Measurements from ENCODE around the gene SLC2A1. TPM values are rescaled to one million over a fixed set of nuclear protein-coding genes. Genes with fewer than 3 reads are reported as not detected.

The SLC2A1 gene
- total RNA-seq, 2 donors from 2014 or later = 25.0 to 51.5 TPM

DNA sequence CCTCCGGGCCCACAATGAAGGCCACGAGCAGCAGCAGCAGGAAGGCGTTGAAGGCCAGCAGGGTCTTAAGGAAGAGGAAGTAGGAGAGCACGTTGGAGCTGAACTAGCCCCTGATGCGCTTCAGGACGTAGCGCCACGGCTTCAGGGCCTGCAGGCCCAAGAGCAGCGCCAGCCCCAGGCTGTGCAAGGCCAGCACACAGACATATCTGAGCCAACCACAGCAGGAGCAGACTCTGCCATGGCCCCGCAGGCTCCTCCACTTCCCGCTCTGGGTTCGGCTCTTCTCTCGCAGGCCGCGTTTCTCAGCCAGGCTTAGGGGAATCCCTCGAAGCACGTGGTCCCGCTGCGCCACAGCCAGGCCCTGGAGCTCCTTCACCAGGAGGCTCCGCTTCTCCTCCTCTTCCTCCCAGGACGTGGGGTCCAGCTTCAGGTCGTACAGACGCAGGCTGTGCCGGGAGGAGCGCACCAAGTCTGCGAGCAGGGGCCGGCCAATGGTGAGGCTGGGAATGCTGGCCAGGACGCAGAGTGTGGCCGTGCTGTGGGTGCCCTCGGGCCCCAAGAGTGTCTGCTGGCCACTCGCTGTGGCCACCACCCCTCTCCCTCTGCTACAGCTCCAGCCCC is 70.5 kb downstream of the SLC2A1 start:
- no peaks in the 10 kb centered on the region for H3K9me3 ChIP-seq
- H3K27ac ChIP-seq = no peak overlapping the region
- DNase-seq (ENCODE audit: low spot score) = no peak
- TF ChIP-seq, protein P1, sequence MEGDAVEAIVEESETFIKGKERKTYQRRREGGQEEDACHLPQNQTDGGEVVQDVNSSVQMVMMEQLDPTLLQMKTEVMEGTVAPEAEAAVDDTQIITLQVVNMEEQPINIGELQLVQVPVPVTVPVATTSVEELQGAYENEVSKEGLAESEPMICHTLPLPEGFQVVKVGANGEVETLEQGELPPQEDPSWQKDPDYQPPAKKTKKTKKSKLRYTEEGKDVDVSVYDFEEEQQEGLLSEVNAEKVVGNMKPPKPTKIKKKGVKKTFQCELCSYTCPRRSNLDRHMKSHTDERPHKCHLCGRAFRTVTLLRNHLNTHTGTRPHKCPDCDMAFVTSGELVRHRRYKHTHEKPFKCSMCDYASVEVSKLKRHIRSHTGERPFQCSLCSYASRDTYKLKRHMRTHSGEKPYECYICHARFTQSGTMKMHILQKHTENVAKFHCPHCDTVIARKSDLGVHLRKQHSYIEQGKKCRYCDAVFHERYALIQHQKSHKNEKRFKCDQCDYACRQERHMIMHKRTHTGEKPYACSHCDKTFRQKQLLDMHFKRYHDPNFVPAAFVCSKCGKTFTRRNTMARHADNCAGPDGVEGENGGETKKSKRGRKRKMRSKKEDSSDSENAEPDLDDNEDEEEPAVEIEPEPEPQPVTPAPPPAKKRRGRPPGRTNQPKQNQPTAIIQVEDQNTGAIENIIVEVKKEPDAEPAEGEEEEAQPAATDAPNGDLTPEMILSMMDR (IDR thresholded peaks at IDR 0.05) = no peak
- H3K36me3 ChIP-seq = no peaks in the 10 kb centered on the region
- no peaks in the 10 kb centered on the region for H3K4me1 ChIP-seq
- H3K4me3 ChIP-seq = no peak overlapping the region
- H3K27me3 ChIP-seq = no peaks in the 10 kb centered on the region

DNA sequence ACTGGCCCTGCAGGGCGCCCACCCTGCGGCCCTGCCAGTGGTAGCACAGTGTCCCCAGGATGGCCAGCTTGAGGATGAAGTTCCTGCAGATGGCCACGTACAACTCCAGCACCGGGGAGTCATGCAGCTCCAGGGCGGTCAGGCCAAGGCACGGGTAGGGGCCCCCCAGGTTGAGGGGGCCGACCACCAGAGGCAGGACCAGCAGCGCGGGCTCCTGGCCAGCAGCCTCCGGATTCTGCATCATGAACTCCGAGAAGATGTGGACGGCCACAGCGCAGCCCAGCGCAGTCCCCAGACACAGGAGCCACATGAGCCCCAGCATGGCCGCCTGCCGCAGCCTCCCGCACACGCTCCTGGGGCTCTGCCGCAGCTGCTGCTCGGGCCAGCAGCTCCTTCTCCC is 71.3 kb downstream of the SLC2A1 start:
- Histone ChIP-seq H3K9me3 (no peaks in the 10 kb centered on the region), H3K4me3 (no peak overlapping the region), H3K4me1 (no peaks in the 10 kb centered on the region), H3K36me3 (no peaks in the 10 kb centered on the region), H3K27me3 (no peaks in the 10 kb centered on the region), H3K27ac (no peak overlapping the region)
- TF ChIP-seq, protein P1 (IDR thresholded peaks at IDR 0.05) = no peak
- no peak for DNase-seq (ENCODE audit: low spot score)

DNA sequence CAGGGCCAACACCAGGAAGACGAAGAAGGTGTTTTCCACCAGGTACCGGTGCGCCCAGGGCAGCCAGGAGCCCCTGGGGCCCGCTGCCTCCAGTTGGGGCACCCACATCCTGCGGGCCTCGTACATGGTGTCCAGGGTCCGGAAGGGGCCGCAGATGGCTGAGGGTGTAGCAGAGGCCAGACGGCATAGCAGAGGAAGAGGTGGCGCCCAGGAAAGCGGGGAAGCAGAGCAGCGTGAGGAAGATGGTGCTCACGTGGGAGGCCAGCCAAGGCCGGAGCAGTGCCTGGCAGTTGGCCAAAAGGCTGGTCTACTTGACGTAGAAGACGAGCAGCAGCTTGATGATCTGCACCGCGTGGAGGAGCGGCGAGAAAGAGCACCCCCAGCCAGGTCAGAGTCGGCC is 71.9 kb downstream of the SLC2A1 start:
- H3K9me3 ChIP-seq = no peaks in the 10 kb centered on the region
- H3K27me3 ChIP-seq = no peaks in the 10 kb centered on the region
- H3K27ac ChIP-seq = no peak overlapping the region
- H3K4me3 ChIP-seq = no peak overlapping the region
- no peak for DNase-seq (ENCODE audit: low spot score)
- no peaks in the 10 kb centered on the region for H3K4me1 ChIP-seq
- TF ChIP-seq, protein P1 (IDR thresholded peaks at IDR 0.05) = no peak
- H3K36me3 ChIP-seq = no peaks in the 10 kb centered on the region

DNA sequence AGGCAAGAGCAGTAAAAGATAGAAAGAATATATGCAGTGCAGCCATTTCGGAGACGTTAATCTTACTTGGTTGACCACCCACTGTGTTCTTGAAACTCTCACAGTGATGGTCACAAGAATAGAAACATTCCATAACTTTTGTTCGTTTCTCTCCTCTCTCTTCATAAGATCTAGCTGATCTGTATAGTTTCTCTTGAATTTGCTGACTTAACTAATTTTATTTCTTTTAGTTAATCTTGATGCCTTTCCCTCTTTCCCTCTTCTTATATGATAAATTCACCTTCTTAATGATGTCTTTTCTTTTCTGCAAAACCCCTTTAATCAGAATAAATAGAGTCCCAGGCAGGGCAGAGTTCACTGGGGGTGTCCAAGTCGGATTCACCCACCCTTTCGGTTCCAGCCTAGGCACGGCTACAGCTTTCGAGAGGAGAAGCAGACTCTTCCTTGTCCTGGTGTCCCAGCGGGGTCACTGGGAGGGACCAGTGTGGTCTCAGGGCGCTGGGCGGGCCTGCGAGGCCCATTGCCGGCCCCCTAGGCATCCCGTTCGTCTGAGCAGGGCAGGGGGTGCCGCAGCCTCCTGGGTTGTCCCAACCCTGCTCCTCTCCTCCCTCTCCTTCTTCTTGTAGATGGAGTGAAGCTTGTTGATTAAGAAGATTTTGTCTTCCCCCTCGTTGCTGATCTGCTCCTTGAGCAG is 72.5 kb downstream of the SLC2A1 start:
- TF ChIP-seq, protein P1 (IDR thresholded peaks at IDR 0.05) = no peak
- H3K4me1 ChIP-seq = no peaks in the 10 kb centered on the region

DNA sequence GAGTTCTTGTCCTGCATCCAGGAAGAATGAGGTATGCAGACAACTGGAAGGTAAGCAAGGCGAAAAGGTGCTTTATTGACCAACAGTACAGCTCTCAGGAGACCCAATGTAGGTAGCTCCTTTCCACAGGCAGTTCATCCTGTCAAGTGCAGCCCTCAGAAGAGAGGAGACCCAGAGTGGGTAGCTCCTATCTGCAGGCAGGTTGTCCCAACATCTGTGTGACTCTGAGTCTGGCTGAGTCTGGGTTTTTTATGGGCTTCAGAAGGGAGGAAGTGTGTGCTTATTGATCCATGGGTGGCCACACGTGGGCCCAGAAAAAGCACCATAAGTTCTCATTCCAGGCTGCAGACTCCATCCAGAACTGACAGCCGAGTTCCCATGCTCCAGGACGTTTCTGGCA is 78.3 kb downstream of the SLC2A1 start:
- Histone ChIP-seq H3K27me3 (no peaks in the 10 kb centered on the region), H3K27ac (no peak overlapping the region), H3K4me1 (no peaks in the 10 kb centered on the region), H3K4me3 (no peak overlapping the region), H3K9me3 (no peaks in the 10 kb centered on the region), H3K36me3 (no peaks in the 10 kb centered on the region)
- DNase-seq (ENCODE audit: low spot score) = no peak
- TF ChIP-seq, protein P1 (IDR thresholded peaks at IDR 0.05) = no peak

More for the DNA sequence above, 72.5 kb downstream of the SLC2A1 start:
- H3K36me3 ChIP-seq = no peaks in the 10 kb centered on the region
- no peaks in the 10 kb centered on the region for H3K27me3 ChIP-seq
- H3K27ac ChIP-seq = no peak overlapping the region
- H3K4me3 ChIP-seq = no peak overlapping the region
- no peaks in the 10 kb centered on the region for H3K9me3 ChIP-seq
- no peak for DNase-seq (ENCODE audit: low spot score)
